Measurements from ENCODE around the gene RAG2.

Gene RAG2

GRCh38 chr11:36608491-36609199 lies 10.6 kb upstream of the RAG2 start:
- Histone ChIP-seq H3K4me3 (ENCODE audit: low read depth, low read length) (no peak overlapping the region), H3K9me3 (ENCODE audit: severe bottlenecking) (no peaks in the 10 kb centered on the region), H3K27me3 (ENCODE audit: insufficient read depth, low read depth, severe bottlenecking) (no peaks in the 10 kb centered on the region), H3K27ac (no peak overlapping the region), H3K36me3 (no peaks in the 10 kb centered on the region)
- no peak for DNase-seq
- no peak for TF ChIP-seq CTCF (IDR thresholded peaks at IDR 0.05; ENCODE audit: low read depth, low read length)

GRCh38 chr11:36605221-36606216 lies 7.5 kb upstream of the RAG2 start:
- no peak for TF ChIP-seq CTCF (IDR thresholded peaks at IDR 0.05; ENCODE audit: low read depth, low read length)
- Histone ChIP-seq H3K27me3 (ENCODE audit: insufficient read depth, low read depth, severe bottlenecking) (no peaks in the 10 kb centered on the region), H3K36me3 (no peaks in the 10 kb centered on the region; the same call in 1 of the 2 replicates), H3K27ac (no peak overlapping the region), H3K9me3 (ENCODE audit: severe bottlenecking) (no peaks in the 10 kb centered on the region), H3K4me3 (ENCODE audit: low read depth, low read length) (no peak overlapping the region)
- DNase-seq = no peak

- no peak for TF ChIP-seq CTCF (IDR thresholded peaks at IDR 0.05; ENCODE audit: low read depth, low read length)
- no peak overlapping the region for H3K4me3 ChIP-seq (ENCODE audit: low read depth, low read length)
- no peaks in the 10 kb centered on the region for H3K9me3 ChIP-seq (ENCODE audit: severe bottlenecking)
- no peaks in the 10 kb centered on the region for H3K27me3 ChIP-seq (ENCODE audit: insufficient read depth, low read depth, severe bottlenecking)
- no peaks in the 10 kb centered on the region; the same call in 1 of the 2 replicates for H3K36me3 ChIP-seq
- no peak for DNase-seq
- no peak overlapping the region for H3K27ac ChIP-seq
These were observed 4.1 kb upstream of the RAG2 start for GRCh38 chr11:36602135-36602534.

- H3K9me3 ChIP-seq (ENCODE audit: severe bottlenecking) = no peaks in the 10 kb centered on the region
- no peak for DNase-seq
- H3K4me3 ChIP-seq (ENCODE audit: low read depth, low read length) = no peak overlapping the region
- no peak overlapping the region for H3K27ac ChIP-seq
- H3K36me3 ChIP-seq = no peaks in the 10 kb centered on the region; the same call in 1 of the 2 replicates
- no peak for TF ChIP-seq CTCF (IDR thresholded peaks at IDR 0.05; ENCODE audit: low read depth, low read length)
- no peaks in the 10 kb centered on the region for H3K27me3 ChIP-seq (ENCODE audit: insufficient read depth, low read depth, severe bottlenecking)
These were observed 3.1 kb upstream of the RAG2 start for GRCh38 chr11:36601155-36601554.

GRCh38 chr11:36600180-36600579 lies 2.1 kb upstream of the RAG2 start:
- TF ChIP-seq CTCF (IDR thresholded peaks at IDR 0.05; ENCODE audit: low read depth, low read length) = no peak
- no peak overlapping the region for H3K4me3 ChIP-seq (ENCODE audit: low read depth, low read length)
- H3K27ac ChIP-seq = no peak overlapping the region
- no peak for DNase-seq
- no peaks in the 10 kb centered on the region for H3K27me3 ChIP-seq (ENCODE audit: insufficient read depth, low read depth, severe bottlenecking)
- no peaks in the 10 kb centered on the region; the same call in 1 of the 2 replicates for H3K36me3 ChIP-seq
- no peaks in the 10 kb centered on the region for H3K9me3 ChIP-seq (ENCODE audit: severe bottlenecking)
